Panc1 (cell line): ENCODE results near the gene ALDH7A1. TPM values are rescaled to one million over a fixed set of nuclear protein-coding genes. Genes with fewer than 3 reads are reported as not detected.

ENCODE experiments used
- ATAC-seq: fragments of 200-7000 bp; cut with Tn5 transposase; 2 replicates; pipeline ENCODE4 v1.9.1; 2020; ENCODE audit warnings: mild to moderate bottlenecking, moderate library complexity
- BruUV-seq: library from RNA; stranded (reverse); fragments of 400-500 nt; replicated peaks from 2 replicates; lab custom pipeline; 2021; lab: Mats Ljungman, UMichigan
- CTCF ChIA-PET: fragments of 300-600 bp; sonication (Branson Sonifier 250); formaldehyde crosslinking; loops from one replicate; lab custom pipeline; 2022; ENCODE audit warnings: antibody characterized with exemption; lab: Charles Lee
- POLR2A ChIA-PET: fragments of 300-600 bp; sonication (Branson Sonifier 250); formaldehyde crosslinking; loops from one replicate; lab custom pipeline; 2022; ENCODE audit warnings: antibody characterized with exemption; lab: Charles Lee
- DNase-seq: peaks from one replicate; pipeline ENCODE4 v3.0.0-alpha.2; 2010; ENCODE audit warnings: low read depth, low spot score
- H3K27ac ChIP-seq: 2 replicates; pipeline ENCODE4 v1.5.1; 2011; ENCODE audit warnings: mild to moderate bottlenecking, low read length, inconsistent platforms
- H3K27me3 ChIP-seq: fragments of 200-500 bp; sonication (Bioruptor generic); 2 replicates; pipeline ENCODE4 v1.6.0; 2014; ENCODE audit warnings: low read length, inconsistent platforms; ENCODE audit not compliant: control insufficient read depth, insufficient read depth
- H3K36me3 ChIP-seq: fragments of 200-500 bp; sonication (Bioruptor generic); 2 replicates; pipeline ENCODE4 v1.5.1; 2014; ENCODE audit warnings: inconsistent platforms, mild to moderate bottlenecking, low read length, moderate library complexity; ENCODE audit not compliant: control insufficient read depth, insufficient read depth
- H3K4me1 ChIP-seq: 2 replicates; pipeline ENCODE4 v1.5.1; 2011; ENCODE audit warnings: inconsistent platforms, mild to moderate bottlenecking, low read length, moderate library complexity; ENCODE audit not compliant: control insufficient read depth, insufficient read depth
- H3K4me3 ChIP-seq, 2 experiments: 2 replicates each; pipeline ENCODE4 v1.5.1; 2011 to 2012; ENCODE audit warnings: low read depth in 2 of 2, low read length in 2 of 2, mild to moderate bottlenecking in 2 of 2, inconsistent platforms in 1 of 2, moderate library complexity in 1 of 2
- H3K9me3 ChIP-seq: fragments of 200-500 bp; sonication (Bioruptor generic); 2 replicates; pipeline ENCODE4 v1.5.1; 2014; ENCODE audit warnings: low read depth, mild to moderate bottlenecking, inconsistent platforms, low read length, moderate library complexity; ENCODE audit not compliant: control insufficient read depth, insufficient read depth
- POLR2AphosphoS5 ChIP-seq: IDR thresholded peaks from 2 replicates; pipeline ENCODE4 v1.6.1; 2012; ENCODE audit warnings: mild to moderate bottlenecking, low read depth, low read length, moderate library complexity
- SIN3A ChIP-seq: IDR thresholded peaks from 2 replicates; pipeline ENCODE4 v1.6.1; 2012; ENCODE audit warnings: low read depth, mild to moderate bottlenecking, low read length, moderate library complexity, borderline replicate concordance; ENCODE audit not compliant: insufficient read depth
- TCF7L2 ChIP-seq: IDR thresholded peaks from 2 replicates; pipeline ENCODE4 v1.6.1; 2011; ENCODE audit warnings: mild to moderate bottlenecking, low read depth, low read length, inconsistent platforms
- in situ Hi-C: cut with HindIII; loops from 2 replicates; pipeline ENCODE4 v1.10.0; 2016; ENCODE audit warnings: low sequenced_read_pairs, low pct_unique_long_range_greater_than_20kb
- intact Hi-C: fragments of 100-400 bp; cut with micrococcal nuclease; formaldehyde crosslinking; loops from one replicate; pipeline ENCODE4 v1.10.0; 2022; ENCODE audit not compliant: unreplicated experiment
- total RNA-seq: library from RNA; stranded (reverse); gene quantifications from one replicate; pipeline ENCODE4 v1.2.1, GENCODE V29; 2021; ENCODE audit not compliant: unreplicated experiment
- TF ChIP-seq, protein P1 (sequence below): fragments of 450-650 bp; IDR thresholded peaks from 2 replicates; pipeline ENCODE4 v1.5.1; 2017; ENCODE audit warnings: mild to moderate bottlenecking
- TF ChIP-seq, protein P2 (sequence below), 2 experiments: IDR thresholded peaks; 2 replicates each; pipeline ENCODE4 v1.6.1; 2011 to 2012; ENCODE audit warnings: low read depth in 2 of 2, control low read depth in 1 of 2, low read length in 1 of 2, mild to moderate bottlenecking in 1 of 2, moderate library complexity in 1 of 2; ENCODE audit not compliant: insufficient read depth in 1 of 2

ALDH7A1 gene
- total RNA-seq, 1 experiment from 2014 or later: 52.9 TPM

DNA sequence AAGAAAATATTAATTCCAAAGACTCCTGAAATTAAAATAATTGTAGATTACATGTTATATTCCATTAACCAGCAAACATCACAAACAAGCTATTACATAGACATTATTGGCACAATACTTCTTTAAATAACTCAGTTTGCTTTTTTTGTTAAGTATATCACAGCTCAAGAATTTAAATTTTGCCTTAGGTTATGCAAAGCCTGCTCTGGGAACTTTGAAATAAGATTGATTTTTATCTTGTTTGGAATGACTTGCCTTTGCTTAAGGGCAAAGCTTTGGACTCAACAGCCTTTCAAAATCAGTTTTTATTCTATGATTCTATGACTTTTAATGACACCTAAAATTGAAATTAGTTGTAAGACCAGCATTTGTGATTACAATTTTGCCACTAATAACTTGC is 78.2 kb downstream of the ALDH7A1 start:
- Histone ChIP-seq H3K36me3 (no peaks in the 10 kb centered on the region), H3K27ac (no peak overlapping the region), H3K27me3 (no peaks in the 10 kb centered on the region), H3K4me3 (no peak overlapping the region), H3K4me1 (0 out of 2 replicates have a peak, but pooled peaks cover 3% of the 10 kb centered on the region), H3K9me3 (no peaks in the 10 kb centered on the region)
- no TSS peak for BruUV-seq
- TF ChIP-seq POLR2AphosphoS5 (no peak), SIN3A (no peak), TCF7L2 (no peak)
- TF ChIP-seq, protein P1, sequence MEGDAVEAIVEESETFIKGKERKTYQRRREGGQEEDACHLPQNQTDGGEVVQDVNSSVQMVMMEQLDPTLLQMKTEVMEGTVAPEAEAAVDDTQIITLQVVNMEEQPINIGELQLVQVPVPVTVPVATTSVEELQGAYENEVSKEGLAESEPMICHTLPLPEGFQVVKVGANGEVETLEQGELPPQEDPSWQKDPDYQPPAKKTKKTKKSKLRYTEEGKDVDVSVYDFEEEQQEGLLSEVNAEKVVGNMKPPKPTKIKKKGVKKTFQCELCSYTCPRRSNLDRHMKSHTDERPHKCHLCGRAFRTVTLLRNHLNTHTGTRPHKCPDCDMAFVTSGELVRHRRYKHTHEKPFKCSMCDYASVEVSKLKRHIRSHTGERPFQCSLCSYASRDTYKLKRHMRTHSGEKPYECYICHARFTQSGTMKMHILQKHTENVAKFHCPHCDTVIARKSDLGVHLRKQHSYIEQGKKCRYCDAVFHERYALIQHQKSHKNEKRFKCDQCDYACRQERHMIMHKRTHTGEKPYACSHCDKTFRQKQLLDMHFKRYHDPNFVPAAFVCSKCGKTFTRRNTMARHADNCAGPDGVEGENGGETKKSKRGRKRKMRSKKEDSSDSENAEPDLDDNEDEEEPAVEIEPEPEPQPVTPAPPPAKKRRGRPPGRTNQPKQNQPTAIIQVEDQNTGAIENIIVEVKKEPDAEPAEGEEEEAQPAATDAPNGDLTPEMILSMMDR: no peak
- TF ChIP-seq, protein P2, sequence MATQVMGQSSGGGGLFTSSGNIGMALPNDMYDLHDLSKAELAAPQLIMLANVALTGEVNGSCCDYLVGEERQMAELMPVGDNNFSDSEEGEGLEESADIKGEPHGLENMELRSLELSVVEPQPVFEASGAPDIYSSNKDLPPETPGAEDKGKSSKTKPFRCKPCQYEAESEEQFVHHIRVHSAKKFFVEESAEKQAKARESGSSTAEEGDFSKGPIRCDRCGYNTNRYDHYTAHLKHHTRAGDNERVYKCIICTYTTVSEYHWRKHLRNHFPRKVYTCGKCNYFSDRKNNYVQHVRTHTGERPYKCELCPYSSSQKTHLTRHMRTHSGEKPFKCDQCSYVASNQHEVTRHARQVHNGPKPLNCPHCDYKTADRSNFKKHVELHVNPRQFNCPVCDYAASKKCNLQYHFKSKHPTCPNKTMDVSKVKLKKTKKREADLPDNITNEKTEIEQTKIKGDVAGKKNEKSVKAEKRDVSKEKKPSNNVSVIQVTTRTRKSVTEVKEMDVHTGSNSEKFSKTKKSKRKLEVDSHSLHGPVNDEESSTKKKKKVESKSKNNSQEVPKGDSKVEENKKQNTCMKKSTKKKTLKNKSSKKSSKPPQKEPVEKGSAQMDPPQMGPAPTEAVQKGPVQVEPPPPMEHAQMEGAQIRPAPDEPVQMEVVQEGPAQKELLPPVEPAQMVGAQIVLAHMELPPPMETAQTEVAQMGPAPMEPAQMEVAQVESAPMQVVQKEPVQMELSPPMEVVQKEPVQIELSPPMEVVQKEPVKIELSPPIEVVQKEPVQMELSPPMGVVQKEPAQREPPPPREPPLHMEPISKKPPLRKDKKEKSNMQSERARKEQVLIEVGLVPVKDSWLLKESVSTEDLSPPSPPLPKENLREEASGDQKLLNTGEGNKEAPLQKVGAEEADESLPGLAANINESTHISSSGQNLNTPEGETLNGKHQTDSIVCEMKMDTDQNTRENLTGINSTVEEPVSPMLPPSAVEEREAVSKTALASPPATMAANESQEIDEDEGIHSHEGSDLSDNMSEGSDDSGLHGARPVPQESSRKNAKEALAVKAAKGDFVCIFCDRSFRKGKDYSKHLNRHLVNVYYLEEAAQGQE (IDR thresholded peaks at IDR 0.05; ENCODE audit: insufficient read depth in 1 of 2, low read depth in 2 of 2, low read length in 1 of 2): no peak
- POLR2A ChIA-PET: no interaction called here
- no peak for ATAC-seq
- in situ Hi-C loops: no loop called here
- no peak for DNase-seq
- CTCF ChIA-PET: no interaction called here
- intact Hi-C loops: no loop called here

DNA sequence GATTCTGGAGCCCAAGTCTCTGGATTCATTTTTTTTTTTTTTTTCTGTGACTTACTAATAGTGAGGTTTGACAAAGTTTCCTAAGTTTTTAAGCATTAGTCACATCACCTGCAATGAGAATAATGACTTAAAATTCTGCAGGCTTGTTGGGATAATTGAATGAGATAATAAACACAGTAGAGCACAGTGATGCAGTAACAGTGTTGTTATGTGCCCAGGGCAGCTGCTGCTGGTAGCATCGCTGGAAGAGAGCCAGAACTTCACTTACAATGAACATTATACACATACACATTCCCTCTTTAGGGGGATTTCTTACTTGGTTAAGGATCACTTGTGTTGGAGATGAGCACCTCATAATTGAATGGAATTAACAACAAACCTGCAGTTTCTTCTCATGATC is 78.9 kb downstream of the ALDH7A1 start:
- no peaks in the 10 kb centered on the region for H3K36me3 ChIP-seq
- H3K27me3 ChIP-seq: no peaks in the 10 kb centered on the region
- in situ Hi-C loops (no loop called here), intact Hi-C loops (no loop called here)
- no peak overlapping the region for H3K4me3 ChIP-seq
- no peaks in the 10 kb centered on the region for H3K9me3 ChIP-seq
- POLR2A ChIA-PET: no interaction called here
- DNase-seq (no peak), ATAC-seq (no peak)
- TF ChIP-seq TCF7L2 (no peak), POLR2AphosphoS5 (no peak), SIN3A (no peak)
- TF ChIP-seq, protein P2 (IDR thresholded peaks at IDR 0.05; ENCODE audit: insufficient read depth in 1 of 2, low read depth in 2 of 2, low read length in 1 of 2): no peak
- TF ChIP-seq, protein P1: no peak
- 0 out of 2 replicates have a peak, but pooled peaks cover 3% of the 10 kb centered on the region for H3K4me1 ChIP-seq
- no TSS peak for BruUV-seq
- no peak overlapping the region for H3K27ac ChIP-seq
- CTCF ChIA-PET: no interaction called here
